Osteocyte (in vitro differentiated cells): ENCODE data around the gene DNAJC1. TPM values are rescaled to one million over a fixed set of nuclear protein-coding genes. Genes with fewer than 3 reads are reported as not detected.
"Not testable (repeated sequence)": the region's sequence is repeated elsewhere in the genome, so short reads cannot be mapped to it uniquely, and the experiment has no call there.

Source experiments
- DNase-seq: peaks from one replicate; pipeline ENCODE4 v3.0.0; 2021; ENCODE audit warnings: mixed read lengths; ENCODE audit not compliant: unreplicated experiment; ENCODE audit errors: extremely low spot score
- H3K27ac Mint-ChIP-seq: one replicate; pipeline ENCODE4 v1.8.0; 2021; ENCODE audit warnings: mild to moderate bottlenecking, mixed read lengths; ENCODE audit not compliant: unreplicated experiment
- H3K27me3 Mint-ChIP-seq: one replicate; pipeline ENCODE4 v1.8.0; 2021; ENCODE audit warnings: mixed read lengths; ENCODE audit not compliant: unreplicated experiment
- H3K36me3 Mint-ChIP-seq: one replicate; pipeline ENCODE4 v1.8.0; 2021; ENCODE audit warnings: mixed read lengths; ENCODE audit not compliant: unreplicated experiment
- H3K4me1 Mint-ChIP-seq: one replicate; pipeline ENCODE4 v1.8.0; 2021; ENCODE audit warnings: mixed read lengths; ENCODE audit not compliant: unreplicated experiment
- H3K4me3 Mint-ChIP-seq: one replicate; pipeline ENCODE4 v1.8.0; 2021; ENCODE audit warnings: mild to moderate bottlenecking, moderate library complexity, mixed read lengths; ENCODE audit not compliant: unreplicated experiment
- H3K9me3 Mint-ChIP-seq: one replicate; pipeline ENCODE4 v1.8.0; 2021; ENCODE audit warnings: mixed read lengths; ENCODE audit not compliant: unreplicated experiment
- CTCF ChIP-seq: fragments of 200-600 bp; sonication (generic); IDR thresholded peaks from 2 replicates; pipeline ENCODE4 v1.5.0; 2021; ENCODE audit warnings: antibody characterized with exemption, mild to moderate bottlenecking, moderate library complexity
- total RNA-seq: library from RNA; stranded (reverse); gene quantifications from 2 replicates; pipeline ENCODE4 v1.2.1, GENCODE V29; 2021

DNAJC1 gene
- total RNA-seq, 1 donor from 2014 or later, result 38.4 TPM

GRCh38 chr10:22022257-22023032 is 18.9 kb upstream of the DNAJC1 start:
- no peaks in the 10 kb centered on the region for H3K4me1 Mint-ChIP-seq
- peaks cover 4% of the 10 kb centered on the region for H3K27me3 Mint-ChIP-seq
- no peak overlapping the region for H3K27ac Mint-ChIP-seq
- no peak overlapping the region for H3K4me3 Mint-ChIP-seq
- TF ChIP-seq CTCF, result no peak
- no peak for DNase-seq
- H3K9me3 Mint-ChIP-seq, result peaks cover 8% of the 10 kb centered on the region
- H3K36me3 Mint-ChIP-seq, result no peaks in the 10 kb centered on the region

- not testable (repeated sequence) for H3K36me3 Mint-ChIP-seq, H3K4me1 Mint-ChIP-seq, H3K4me3 Mint-ChIP-seq
Measured at GRCh38 chr10:22021144-22021543, 17.6 kb upstream of the DNAJC1 start.

GRCh38 chr10:22017283-22018020 is 13.9 kb upstream of the DNAJC1 start:
- H3K9me3 Mint-ChIP-seq, result peaks cover 3% of the 10 kb centered on the region
- no peak for TF ChIP-seq CTCF
- no peaks in the 10 kb centered on the region for H3K27me3 Mint-ChIP-seq
- no peak overlapping the region for H3K4me3 Mint-ChIP-seq
- no peaks in the 10 kb centered on the region for H3K36me3 Mint-ChIP-seq
- DNase-seq, result no peak
- no peaks in the 10 kb centered on the region for H3K4me1 Mint-ChIP-seq
- H3K27ac Mint-ChIP-seq, result no peak overlapping the region

More at GRCh38 chr10:22021144-22021543, 17.6 kb upstream of the DNAJC1 start:
- not testable (repeated sequence) for H3K27ac Mint-ChIP-seq, DNase-seq, H3K9me3 Mint-ChIP-seq, H3K27me3 Mint-ChIP-seq

- no peak overlapping the region for H3K27ac Mint-ChIP-seq
- H3K9me3 Mint-ChIP-seq, result no peaks in the 10 kb centered on the region
- H3K36me3 Mint-ChIP-seq, result no peaks in the 10 kb centered on the region
- no peak overlapping the region for H3K4me3 Mint-ChIP-seq
- H3K4me1 Mint-ChIP-seq, result no peaks in the 10 kb centered on the region
- TF ChIP-seq CTCF, result no peak
- no peaks in the 10 kb centered on the region for H3K27me3 Mint-ChIP-seq
- DNase-seq, result no peak
Measured at GRCh38 chr10:22016046-22016705, 12.6 kb upstream of the DNAJC1 start.

- Mint-ChIP-seq H3K9me3 (peaks cover 10% of the 10 kb centered on the region), H3K27ac (no peak overlapping the region), H3K4me3 (no peak overlapping the region), H3K27me3 (peaks cover 8% of the 10 kb centered on the region), H3K36me3 (peaks cover 4% of the 10 kb centered on the region), H3K4me1 (no peaks in the 10 kb centered on the region)
- peak; percentile 58 for TF ChIP-seq CTCF
- DNase-seq, result no peak
Measured at GRCh38 chr10:22010973-22011408, 7.5 kb upstream of the DNAJC1 start.
